GM12878 (cell line): Measurements from ENCODE around the gene HSP90AA1. TPM values are rescaled to one million over a fixed set of nuclear protein-coding genes. Genes with fewer than 3 reads are reported as not detected.
A peak's percentile ranks its signal among the peaks of the same experiment; 100 is the strongest.

Experiments used
- ATAC-seq: fragments of 200-7000 bp; cut with Tn5 transposase; 3 replicates; pipeline ENCODE4 v1.9.1; 2020; ENCODE audit warnings: mild to moderate bottlenecking, moderate library complexity
- BruUV-seq: library from RNA; stranded (reverse); fragments of 400-500 nt; replicated peaks from 2 replicates; lab custom pipeline; 2021; lab: Mats Ljungman, UMichigan
- CTCF ChIA-PET: fragments of 300-600 bp; sonication (Branson Sonifier 250); formaldehyde crosslinking; extraction: SDS; loops from one replicate; lab custom pipeline; 2021; ENCODE audit warnings: inconsistent platforms; lab: Yijun Ruan, JAX
- POLR2A ChIA-PET: fragments of 350-600 bp; formaldehyde crosslinking; extraction: SDS; loops from one replicate; lab custom pipeline; 2021; ENCODE audit warnings: inconsistent platforms; lab: Charles Lee
- RAD21 ChIA-PET: fragments of 300-600 bp; sonication (Branson Sonifier 250); formaldehyde crosslinking; loops from one replicate; lab custom pipeline; 2023; ENCODE audit warnings: antibody characterized with exemption; ENCODE audit not compliant: unreplicated experiment; lab: Charles Lee
- SMC1A ChIA-PET: fragments of 300-600 bp; sonication (Branson Sonifier 250); formaldehyde crosslinking; loops from one replicate; lab custom pipeline; 2023; ENCODE audit not compliant: unreplicated experiment, uncharacterized antibody; lab: Charles Lee
- DNase-seq: peaks from one replicate; pipeline ENCODE4 v3.0.0-alpha.2; 2011; ENCODE audit warnings: low read depth, low spot score
- FAIRE-seq: peaks from 3 replicates; lab custom pipeline; 2011; peaks lifted over from hg19 to GRCh38; lab: Jason Lieb, UNC
- H2AFZ ChIP-seq: 2 replicates; pipeline ENCODE4 v1.6.0; 2011; ENCODE audit warnings: low read depth, low read length, control low read depth; ENCODE audit not compliant: control insufficient read depth
- H3K27ac ChIP-seq: 2 replicates; pipeline ENCODE4 v1.5.1; 2011; ENCODE audit warnings: control low read depth; ENCODE audit not compliant: control insufficient read depth, insufficient read depth
- H3K27me3 ChIP-seq, 2 experiments: replicated peaks in 1 of 2; 2 replicates each; pipeline versions ENCODE4 v1.6.0 to v1.6.1; 2011; ENCODE audit warnings: low read length in 1 of 2; ENCODE audit not compliant: control insufficient read depth in 2 of 2, insufficient read depth in 2 of 2
- H3K36me3 ChIP-seq, 2 experiments: 2 replicates each; pipeline ENCODE4 v1.5.1; 2011; ENCODE audit warnings: low read length in 1 of 2; ENCODE audit not compliant: control insufficient read depth in 2 of 2, insufficient read depth in 2 of 2
- H3K4me1 ChIP-seq: 2 replicates; pipeline ENCODE4 v1.6.1; 2011; ENCODE audit warnings: mild to moderate bottlenecking, low read length, moderate library complexity, mixed read lengths; ENCODE audit not compliant: control insufficient read depth, insufficient read depth
- H3K4me2 ChIP-seq: 2 replicates; pipeline ENCODE4 v1.6.0; 2011; ENCODE audit warnings: control low read depth; ENCODE audit not compliant: control insufficient read depth, insufficient read depth
- H3K4me3 ChIP-seq: fragments of 200-600 bp; sonication (generic); 2 replicates; pipeline ENCODE4 v1.5.1; 2016
- H3K79me2 ChIP-seq: 2 replicates; pipeline ENCODE4 v1.6.0; 2011; ENCODE audit warnings: low read length; ENCODE audit not compliant: control insufficient read depth, insufficient read depth
- H3K9ac ChIP-seq: 2 replicates; pipeline ENCODE4 v1.8.0; 2011; ENCODE audit warnings: low read length, control low read depth, mixed read lengths; ENCODE audit not compliant: control insufficient read depth, insufficient read depth
- H3K9me3 ChIP-seq: replicated peaks from 3 replicates; pipeline ENCODE4 v1.5.1; 2011; ENCODE audit warnings: mild to moderate bottlenecking, low read length; ENCODE audit not compliant: control insufficient read depth, insufficient read depth
- H4K20me1 ChIP-seq: 2 replicates; pipeline ENCODE4 v1.6.0; 2011; ENCODE audit not compliant: control insufficient read depth, insufficient read depth
- IKZF2 ChIP-seq, 2 experiments: fragments of 450-650 bp; IDR thresholded peaks; 2 replicates each; pipeline ENCODE4 v1.6.1; 2017; ENCODE audit warnings: mild to moderate bottlenecking in 2 of 2, moderate library complexity in 2 of 2
- NBN ChIP-seq: fragments of 450-650 bp; IDR thresholded peaks from 2 replicates; pipeline ENCODE4 v1.6.1; 2016
- POLR2A ChIP-seq: IDR thresholded peaks from 2 replicates; pipeline ENCODE4 v1.6.1; 2011; ENCODE audit warnings: low read depth, mild to moderate bottlenecking, low read length
- POLR2AphosphoS5 ChIP-seq: IDR thresholded peaks from 2 replicates; pipeline ENCODE4 v1.6.1; 2011; ENCODE audit warnings: mild to moderate bottlenecking, low read length, inconsistent platforms
- SP1 ChIP-seq: IDR thresholded peaks from one replicate; pipeline ENCODE4 v1.6.1; 2011; ENCODE audit warnings: low read depth, low read length
- SUPT20H ChIP-seq: IDR thresholded peaks from 2 replicates; pipeline ENCODE4 v1.6.1; 2011; ENCODE audit warnings: low read depth, mild to moderate bottlenecking, low read length, moderate library complexity, borderline replicate concordance; ENCODE audit not compliant: control insufficient read depth
- WGBS: methylation state at CpG from one replicate; pipeline ENCODE4 v1.1.6; 2016; ENCODE audit warnings: low lambda C conversion rate; ENCODE audit not compliant: insufficient replicate concordance, insufficient coverage; ENCODE audit errors: missing lambda C conversion rate; 5-methylcytosine and 5-hydroxymethylcytosine counted together
- in situ Hi-C: fragments of 300-500 bp; cut with MboI; formaldehyde crosslinking; loops from 9 replicates; pipeline ENCODE4 v1.14.3; 2018; ENCODE audit warnings: mixed read lengths
- intact Hi-C: fragments of 100-400 bp; cut with micrococcal nuclease; formaldehyde crosslinking; loops from one replicate; pipeline ENCODE4 v1.14.2; 2022; ENCODE audit not compliant: unreplicated experiment
- polyA plus RNA-seq, 11 experiments: library from polyadenylated mRNA; depleted of rRNA in 4 of 11; unstranded in 6 of 11; stranded (reverse) in 5 of 11; fragments of >200 nt; fragmentation: Nextera tagmentation in 4 of 11; fragmentation: Illumina TruSeq in 1 of 11; extraction: Ambion mirVana in 4 of 11; extraction: Trizol in 1 of 11; gene quantifications; 1 replicate in 1 of 11; 2 replicates in 10 of 11; pipeline versions ENCODE4 v1.2.1 to v1.2.3, GENCODE V29; 2011 to 2016; ENCODE audit warnings: inconsistent platforms in 2 of 11, missing spikeins in 2 of 11, low read depth in 1 of 11
- total RNA-seq, 4 experiments: library from RNA; depleted of rRNA in 3 of 4; stranded (reverse); fragments of >200 nt in 3 of 4; fragmentation: Illumina TruSeq in 1 of 4; extraction: Trizol in 1 of 4; gene quantifications; 2 replicates each; pipeline versions ENCODE4 v1.2.1 to v1.2.3, GENCODE V29; 2013 to 2021
- TF ChIP-seq, protein P1 (sequence below): fragments of 450-650 bp; formaldehyde crosslinking; IDR thresholded peaks from 2 replicates; pipeline ENCODE4 v1.4.0; 2022; ENCODE audit warnings: mild to moderate bottlenecking, moderate library complexity

The HSP90AA1 gene
- total and polyA plus RNA-seq, 10 of the 15 experiments (the other 5 are each of a cell fraction or from before 2014, with no cell fraction given): 262 to 1,315 (median 635) TPM

DNA sequence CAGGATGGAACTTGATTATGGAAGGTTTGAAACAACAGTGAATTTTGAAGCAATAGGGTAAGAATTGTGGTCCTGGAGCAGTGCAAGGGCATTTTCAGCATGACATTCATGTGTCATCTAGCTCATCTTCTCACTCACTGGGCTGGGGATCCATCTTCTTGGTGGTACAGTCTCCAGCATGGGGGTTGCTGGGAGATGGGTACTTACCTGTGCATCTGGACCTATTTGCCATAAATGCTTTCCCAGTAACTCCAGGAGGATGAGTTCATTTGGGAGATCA lies 7.2 kb downstream of the HSP90AA1 start:
- ATAC-seq (no peak), FAIRE-seq (no peak), DNase-seq (no peak)
- no peak overlapping the region for H2AFZ ChIP-seq
- H3K9me3 ChIP-seq: no peaks in the 10 kb centered on the region
- no peaks in the 10 kb centered on the region for H3K27me3 ChIP-seq
- POLR2A ChIA-PET: no interaction called here
- H3K4me2 ChIP-seq: no peak overlapping the region
- intact Hi-C loops (no loop called here), in situ Hi-C loops (no loop called here)
- H3K36me3 ChIP-seq: peaks cover 11 to 44% of the 10 kb centered on the region in 2 experiments
- H3K4me1 ChIP-seq: no peaks in the 10 kb centered on the region
- no peak overlapping the region for H3K27ac ChIP-seq
- peaks cover 22% of the 10 kb centered on the region for H3K79me2 ChIP-seq
- H4K20me1 ChIP-seq: no peaks in the 10 kb centered on the region
- RAD21 ChIA-PET: no interaction called here
- no TSS peak for BruUV-seq
- no peak overlapping the region for H3K4me3 ChIP-seq
- H3K9ac ChIP-seq: no peak overlapping the region
- SMC1A ChIA-PET: no interaction called here
- TF ChIP-seq SP1 (no peak), POLR2A (0 out of 2 replicates have a peak, but pooled peaks have one; percentile 8)
- CTCF ChIA-PET: no interaction called here

DNA sequence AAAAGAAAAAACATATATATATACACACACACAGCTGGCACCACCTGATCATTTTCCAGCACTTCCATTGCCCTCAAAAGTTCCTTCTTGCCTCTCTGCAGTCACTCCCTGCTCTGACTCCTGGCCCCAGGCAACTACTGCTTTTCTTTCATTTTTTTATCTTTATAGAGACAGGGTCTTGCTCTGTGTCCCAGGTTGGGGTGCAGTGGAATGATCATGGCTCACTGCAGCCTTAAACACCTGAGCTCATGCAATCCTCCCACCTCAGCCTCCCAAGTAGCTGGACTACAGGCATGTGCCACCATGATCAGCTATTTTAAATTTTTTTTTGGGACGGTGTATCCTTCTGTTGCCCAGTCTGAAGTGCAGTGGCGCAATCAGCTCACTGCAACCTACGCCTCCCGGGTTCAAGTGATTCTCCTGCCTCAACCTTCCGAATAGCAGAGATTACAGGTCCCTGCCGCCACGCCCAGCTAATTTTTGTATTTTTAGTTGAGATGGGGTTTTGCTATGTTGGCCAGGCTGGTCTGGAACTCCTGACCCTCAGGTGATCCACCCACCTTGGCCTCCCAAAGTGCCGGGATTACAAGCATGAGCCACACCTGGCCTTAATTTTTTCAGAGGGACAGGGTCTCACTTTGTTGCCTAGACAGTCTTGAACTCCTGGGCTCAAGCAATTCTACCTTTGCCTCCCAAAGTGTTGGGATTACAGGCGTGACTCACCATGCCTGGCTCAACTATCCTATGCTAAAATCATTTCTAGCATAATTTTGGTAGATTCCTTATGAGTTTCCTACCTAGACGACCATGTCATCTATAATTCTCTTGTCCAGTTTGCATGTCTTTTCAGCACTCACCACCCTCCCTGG lies 7.8 kb downstream of the HSP90AA1 start:
- Histone ChIP-seq H3K9ac (no peak overlapping the region), H3K27ac (no peak overlapping the region), H2AFZ (no peak overlapping the region), H3K9me3 (no peaks in the 10 kb centered on the region; the same call in 2 of the 3 replicates), H3K4me3 (no peak overlapping the region), H3K79me2 (peaks cover 16% of the 10 kb centered on the region), H3K27me3 (no peaks in the 10 kb centered on the region), H4K20me1 (no peaks in the 10 kb centered on the region), H3K4me1 (no peaks in the 10 kb centered on the region), H3K4me2 (no peak overlapping the region), H3K36me3 (peaks cover 11 to 43% of the 10 kb centered on the region in 2 experiments)
- DNase-seq: no peak
- no TSS peak for BruUV-seq
- intact Hi-C loops (no loop called here), in situ Hi-C loops (no loop called here)
- ATAC-seq: no peak
- RAD21 ChIA-PET: no interaction called here
- peak; percentile 71 for TF ChIP-seq POLR2AphosphoS5
- TF ChIP-seq SUPT20H: no peak
- no peak for TF ChIP-seq NBN
- TF ChIP-seq POLR2A: peak; percentile 51
- no peak for TF ChIP-seq IKZF2 (IDR thresholded peaks at IDR 0.05)
- TF ChIP-seq, protein P1, sequence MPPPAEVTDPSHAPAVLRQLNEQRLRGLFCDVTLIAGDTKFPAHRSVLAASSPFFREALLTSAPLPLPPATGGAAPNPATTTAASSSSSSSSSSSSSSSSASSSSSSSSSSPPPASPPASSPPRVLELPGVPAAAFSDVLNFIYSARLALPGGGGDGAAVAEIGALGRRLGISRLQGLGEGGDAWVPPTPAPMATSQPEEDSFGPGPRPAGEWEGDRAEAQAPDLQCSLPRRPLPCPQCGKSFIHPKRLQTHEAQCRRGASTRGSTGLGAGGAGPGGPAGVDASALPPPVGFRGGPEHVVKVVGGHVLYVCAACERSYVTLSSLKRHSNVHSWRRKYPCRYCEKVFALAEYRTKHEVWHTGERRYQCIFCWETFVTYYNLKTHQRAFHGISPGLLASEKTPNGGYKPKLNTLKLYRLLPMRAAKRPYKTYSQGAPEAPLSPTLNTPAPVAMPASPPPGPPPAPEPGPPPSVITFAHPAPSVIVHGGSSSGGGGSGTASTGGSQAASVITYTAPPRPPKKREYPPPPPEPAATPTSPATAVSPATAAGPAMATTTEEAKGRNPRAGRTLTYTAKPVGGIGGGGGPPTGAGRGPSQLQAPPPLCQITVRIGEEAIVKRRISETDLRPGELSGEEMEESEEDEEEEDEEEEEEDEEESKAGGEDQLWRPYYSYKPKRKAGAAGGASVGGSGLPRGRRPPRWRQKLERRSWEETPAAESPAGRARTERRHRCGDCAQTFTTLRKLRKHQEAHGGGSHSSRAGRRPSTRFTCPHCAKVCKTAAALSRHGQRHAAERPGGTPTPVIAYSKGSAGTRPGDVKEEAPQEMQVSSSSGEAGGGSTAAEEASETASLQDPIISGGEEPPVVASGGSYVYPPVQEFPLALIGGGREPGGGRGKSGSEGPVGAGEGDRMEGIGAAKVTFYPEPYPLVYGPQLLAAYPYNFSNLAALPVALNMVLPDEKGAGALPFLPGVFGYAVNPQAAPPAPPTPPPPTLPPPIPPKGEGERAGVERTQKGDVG (CRISPR knock-in tag): 0 out of 2 replicates have a peak, but pooled peaks have one; percentile 4
- no peak for FAIRE-seq
- SMC1A ChIA-PET: no interaction called here
- CTCF ChIA-PET: no interaction called here
- WGBS: 79% methylated on average over 10 of the region's 10 CpGs
- POLR2A ChIA-PET: interaction anchor here (0.6 kb wide), 1 partner anchor 31 kb away, joined by 4 read pairs; no protein-coding TSS in a partner anchor
